ENCODE results near the gene BCL2L13.

DNA sequence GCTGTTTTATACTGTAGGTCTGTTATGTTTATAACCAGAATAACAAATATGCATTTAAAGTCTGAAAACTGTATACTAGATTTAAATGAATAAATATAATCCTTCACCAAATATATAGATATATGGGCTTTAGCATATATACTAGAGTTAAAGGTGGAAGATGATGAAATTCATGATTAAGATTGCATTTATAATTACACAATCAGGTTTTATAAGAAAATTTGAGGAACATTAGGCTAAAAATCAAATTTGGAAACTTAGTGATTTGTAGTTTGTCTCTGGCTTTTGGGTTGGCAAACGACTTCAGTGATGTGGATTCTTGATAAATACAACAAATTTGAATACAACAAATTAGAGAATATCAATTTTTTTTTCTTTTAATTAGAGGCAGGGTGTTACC, 10.0 kb downstream of the BCL2L13 start:
- TF ChIP-seq POLR2A (IDR thresholded peaks at IDR 0.05) = no peak
- TF ChIP-seq, protein P1, sequence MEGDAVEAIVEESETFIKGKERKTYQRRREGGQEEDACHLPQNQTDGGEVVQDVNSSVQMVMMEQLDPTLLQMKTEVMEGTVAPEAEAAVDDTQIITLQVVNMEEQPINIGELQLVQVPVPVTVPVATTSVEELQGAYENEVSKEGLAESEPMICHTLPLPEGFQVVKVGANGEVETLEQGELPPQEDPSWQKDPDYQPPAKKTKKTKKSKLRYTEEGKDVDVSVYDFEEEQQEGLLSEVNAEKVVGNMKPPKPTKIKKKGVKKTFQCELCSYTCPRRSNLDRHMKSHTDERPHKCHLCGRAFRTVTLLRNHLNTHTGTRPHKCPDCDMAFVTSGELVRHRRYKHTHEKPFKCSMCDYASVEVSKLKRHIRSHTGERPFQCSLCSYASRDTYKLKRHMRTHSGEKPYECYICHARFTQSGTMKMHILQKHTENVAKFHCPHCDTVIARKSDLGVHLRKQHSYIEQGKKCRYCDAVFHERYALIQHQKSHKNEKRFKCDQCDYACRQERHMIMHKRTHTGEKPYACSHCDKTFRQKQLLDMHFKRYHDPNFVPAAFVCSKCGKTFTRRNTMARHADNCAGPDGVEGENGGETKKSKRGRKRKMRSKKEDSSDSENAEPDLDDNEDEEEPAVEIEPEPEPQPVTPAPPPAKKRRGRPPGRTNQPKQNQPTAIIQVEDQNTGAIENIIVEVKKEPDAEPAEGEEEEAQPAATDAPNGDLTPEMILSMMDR (IDR thresholded peaks at IDR 0.05) = no peak

Measured in uterus (tissue), 2 donors.